Common myeloid progenitor, CD34-positive (primary cell): Measurements from ENCODE around the gene RPUSD4.

Experiments
- CTCF ChIA-PET: fragments of 350-600 bp; sonication (Branson Sonifier 250); formaldehyde crosslinking; loops from one replicate; lab custom pipeline; 2021; ENCODE audit warnings: antibody characterized with exemption; lab: Charles Lee
- POLR2A ChIA-PET: fragments of 350-600 bp; sonication (Branson Sonifier 250); formaldehyde crosslinking; loops from one replicate; lab custom pipeline; 2021; ENCODE audit warnings: antibody characterized with exemption; lab: Charles Lee
- DNase-seq, 3 donors: peaks; one replicate each; pipeline versions ENCODE4 v3.0.0 to v3.0.0-alpha.2; 2013
- H3K27ac ChIP-seq, 2 experiments: 1 replicate in 1 of 2; 2 replicates in 1 of 2; pipeline ENCODE4 v1.7.0; 2013; ENCODE audit warnings: inconsistent platforms in 2 of 2, low read length in 2 of 2, mild to moderate bottlenecking in 2 of 2, low read depth in 1 of 2, moderate library complexity in 1 of 2; ENCODE audit not compliant: severe bottlenecking in 2 of 2, insufficient read depth in 1 of 2, poor library complexity in 1 of 2
- H3K27me3 ChIP-seq, 5 experiments: replicated peaks in 2 of 5; 1 replicate in 3 of 5; 2 replicates in 2 of 5; pipeline versions ENCODE4 v1.6.1 to v1.7.0; 2013; ENCODE audit warnings: low read length in 4 of 5, mild to moderate bottlenecking in 2 of 5, moderate library complexity in 2 of 5, inconsistent platforms in 1 of 5; ENCODE audit not compliant: insufficient read depth in 5 of 5, control insufficient read depth in 4 of 5
- H3K36me3 ChIP-seq, 4 experiments: 1 replicate in 2 of 4; 2 replicates in 2 of 4; pipeline versions ENCODE4 v1.6.1 to v1.7.0; 2013; ENCODE audit warnings: low read length in 3 of 4, control low read depth in 1 of 4, mild to moderate bottlenecking in 1 of 4; ENCODE audit not compliant: control insufficient read depth in 4 of 4, insufficient read depth in 4 of 4
- H3K4me1 ChIP-seq, 4 experiments: 1 replicate in 3 of 4; 2 replicates in 1 of 4; pipeline versions ENCODE4 v1.6.1 to v1.7.1; 2013; ENCODE audit warnings: low read length in 3 of 4, mild to moderate bottlenecking in 3 of 4, control low read depth in 1 of 4, inconsistent platforms in 1 of 4, moderate library complexity in 1 of 4; ENCODE audit not compliant: control insufficient read depth in 4 of 4, insufficient read depth in 4 of 4; ENCODE audit errors: control extremely low read depth in 1 of 4
- H3K4me3 ChIP-seq, 7 experiments: 1 replicate in 4 of 7; 2 replicates in 3 of 7; pipeline versions ENCODE4 v1.5.1 to v1.7.0; 2013; ENCODE audit warnings: mild to moderate bottlenecking in 7 of 7, low read length in 6 of 7, moderate library complexity in 6 of 7, inconsistent platforms in 2 of 7, low read depth in 2 of 7, control low read depth in 1 of 7; ENCODE audit not compliant: insufficient read depth in 4 of 7, control insufficient read depth in 1 of 7; ENCODE audit errors: extremely low read depth in 1 of 7
- H3K9me3 ChIP-seq, 5 experiments: 1 replicate in 4 of 5; 2 replicates in 1 of 5; pipeline versions ENCODE4 v1.6.1 to v1.7.1; 2013; ENCODE audit warnings: low read length in 4 of 5, mild to moderate bottlenecking in 2 of 5, inconsistent platforms in 1 of 5, low read depth in 1 of 5, moderate library complexity in 1 of 5; ENCODE audit not compliant: control insufficient read depth in 4 of 5, insufficient read depth in 2 of 5; ENCODE audit errors: control extremely low read depth in 1 of 5
- WGBS: methylation state at CpG from one replicate; pipeline ENCODE4 v1.1.5; 2013; ENCODE audit not compliant: insufficient coverage; 5-methylcytosine and 5-hydroxymethylcytosine counted together

The RPUSD4 gene

DNA sequence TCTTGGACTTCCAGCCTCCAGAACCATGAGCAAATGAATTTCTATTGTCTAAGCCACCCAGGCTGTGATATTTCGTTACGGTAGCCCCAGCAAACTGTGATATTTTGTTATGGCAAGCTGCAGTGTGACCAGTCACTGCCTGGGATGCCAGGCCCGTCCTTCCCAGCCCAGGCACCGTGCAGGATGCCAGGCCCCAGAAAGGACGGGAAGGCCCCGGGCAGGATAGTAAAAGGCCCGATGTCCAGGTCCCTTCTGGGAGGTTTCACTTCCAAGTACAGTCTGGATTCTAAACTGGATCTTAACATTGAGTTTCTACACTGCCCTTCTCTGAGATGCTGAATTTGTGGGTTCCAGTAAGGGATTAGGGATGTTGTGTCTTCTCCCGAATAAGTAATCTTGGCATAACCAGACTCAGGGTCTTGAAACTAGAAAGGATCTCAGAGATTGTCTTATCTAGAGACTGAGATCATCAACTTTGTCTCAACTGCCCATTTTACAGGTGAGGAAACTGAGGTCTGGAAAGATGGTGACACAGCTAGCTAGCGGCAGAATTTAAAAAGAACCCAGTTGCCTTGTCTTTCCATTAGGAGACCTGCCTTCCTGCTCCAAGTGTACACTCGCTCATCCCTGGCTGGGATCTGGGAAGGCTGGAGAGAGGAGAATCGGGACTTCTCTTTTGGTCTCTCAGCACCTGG, 19.9 kb downstream of the RPUSD4 start:
- Histone ChIP-seq H3K4me3 (no peak overlapping the region), H3K4me1 (no peaks in the 10 kb centered on the region), H3K27ac (no peak overlapping the region), H3K27me3 (no peaks in the 10 kb centered on the region), H3K36me3 (peaks cover 6 to 60% (median 46%) of the 10 kb centered on the region in 4 experiments), H3K9me3 (peaks cover 0 to 11% (median 8%) of the 10 kb centered on the region in 5 experiments)
- WGBS = 92% methylated on average over 10 of the region's 11 CpGs
- DNase-seq = no peak
- ChIA-PET POLR2A (interaction anchor here (0.6 to 0.7 kb wide), 2 partner anchors 189 to 1259 kb away, joined by 3 to 6 read pairs; no protein-coding TSS in a partner anchor), CTCF (interaction anchor here (1.3 to 8.3 kb wide), 6 partner anchors 12 to 268 kb away, joined by 3 to 84 read pairs (median 10); no protein-coding TSS in a partner anchor)

DNA sequence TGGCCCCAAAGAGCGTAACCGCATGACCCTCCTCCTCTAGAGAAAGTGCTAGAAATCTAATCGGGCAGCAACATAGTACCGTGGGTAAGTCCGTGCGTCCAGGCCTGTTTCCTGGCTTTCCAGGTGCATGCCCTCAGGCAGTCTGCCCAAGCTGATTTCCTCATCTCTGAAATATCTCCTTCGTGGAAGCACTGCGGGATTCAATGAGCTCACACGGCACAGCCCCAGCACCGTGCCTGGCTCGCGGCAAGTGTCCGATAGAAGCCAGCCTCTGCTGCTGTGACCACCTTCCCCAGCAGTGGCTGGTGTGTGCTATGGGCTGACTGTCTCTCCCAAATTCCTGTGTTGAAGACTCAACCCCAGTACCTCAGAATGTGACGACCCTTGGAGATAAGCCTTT, 20.7 kb downstream of the RPUSD4 start:
- Histone ChIP-seq H3K4me1 (no peaks in the 10 kb centered on the region), H3K27me3 (no peaks in the 10 kb centered on the region), H3K36me3 (peaks cover 3 to 61% (median 41%) of the 10 kb centered on the region in 4 experiments), H3K27ac (no peak overlapping the region), H3K4me3 (no peak overlapping the region), H3K9me3 (peaks cover 0 to 7% (median 3%) of the 10 kb centered on the region in 5 experiments)
- CTCF ChIA-PET = interaction anchor here (0.8 to 8.3 kb wide), 5 partner anchors 11 to 267 kb away, joined by 3 to 84 read pairs (median 3); no protein-coding TSS in a partner anchor
- DNase-seq = no peak
- 92% methylated on average over 13 of the region's 14 CpGs for WGBS
- POLR2A ChIA-PET = interaction anchor here (0.6 kb wide), 1 partner anchor 1258 kb away, joined by 6 read pairs; no protein-coding TSS in a partner anchor

DNA sequence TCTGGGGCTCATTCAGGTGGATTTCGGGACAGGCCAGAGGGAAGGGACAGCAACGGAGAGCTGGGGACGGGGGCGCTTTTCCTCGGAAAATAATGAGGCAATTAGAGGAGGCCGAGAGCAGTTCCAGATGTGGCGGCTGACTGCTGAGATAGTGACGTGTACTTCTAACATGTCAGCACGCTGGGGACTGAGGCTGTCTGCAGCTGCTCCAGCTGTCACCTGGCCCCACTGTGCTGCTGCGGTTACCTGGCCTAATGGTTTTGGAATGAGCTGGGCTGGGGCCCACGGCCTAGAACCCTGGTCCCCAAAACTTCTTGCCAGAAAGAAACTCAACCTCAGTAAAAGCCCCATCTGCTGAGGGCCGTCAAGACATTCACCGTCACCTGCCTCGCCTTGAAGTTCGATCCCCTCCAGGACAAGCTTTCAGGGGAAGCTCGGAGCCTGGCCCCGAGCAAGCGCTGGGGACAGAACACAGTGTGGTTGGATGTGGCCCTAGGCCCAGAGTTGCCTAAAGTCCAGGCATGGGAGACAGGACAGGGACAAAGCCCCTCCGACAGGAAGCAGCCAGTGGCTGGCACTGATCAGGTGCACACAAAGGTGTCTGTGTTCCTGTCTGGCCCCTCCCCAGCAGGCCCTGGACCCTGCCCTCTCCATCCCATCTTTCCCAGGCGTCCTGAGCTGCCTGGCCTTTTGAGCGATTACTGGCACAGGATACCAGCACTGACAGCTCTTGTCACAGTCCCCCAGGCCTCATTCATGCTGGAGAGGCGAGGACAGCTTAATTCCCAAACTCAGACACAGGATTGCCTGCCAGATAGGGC, 22.1 kb downstream of the RPUSD4 start:
- 94% methylated on average over 21 of the region's 22 CpGs for WGBS
- no peak for DNase-seq
- Histone ChIP-seq H3K9me3 (no peaks in the 10 kb centered on the region), H3K27me3 (no peaks in the 10 kb centered on the region), H3K4me3 (no peak overlapping the region), H3K27ac (no peak overlapping the region), H3K4me1 (no peaks in the 10 kb centered on the region), H3K36me3 (peaks cover 2 to 56% (median 32%) of the 10 kb centered on the region in 4 experiments)
- ChIA-PET POLR2A (no interaction called here), CTCF (interaction anchor here (1.2 to 8.3 kb wide), 4 partner anchors 9 to 266 kb away, joined by 3 to 84 read pairs (median 4); no protein-coding TSS in a partner anchor)

DNA sequence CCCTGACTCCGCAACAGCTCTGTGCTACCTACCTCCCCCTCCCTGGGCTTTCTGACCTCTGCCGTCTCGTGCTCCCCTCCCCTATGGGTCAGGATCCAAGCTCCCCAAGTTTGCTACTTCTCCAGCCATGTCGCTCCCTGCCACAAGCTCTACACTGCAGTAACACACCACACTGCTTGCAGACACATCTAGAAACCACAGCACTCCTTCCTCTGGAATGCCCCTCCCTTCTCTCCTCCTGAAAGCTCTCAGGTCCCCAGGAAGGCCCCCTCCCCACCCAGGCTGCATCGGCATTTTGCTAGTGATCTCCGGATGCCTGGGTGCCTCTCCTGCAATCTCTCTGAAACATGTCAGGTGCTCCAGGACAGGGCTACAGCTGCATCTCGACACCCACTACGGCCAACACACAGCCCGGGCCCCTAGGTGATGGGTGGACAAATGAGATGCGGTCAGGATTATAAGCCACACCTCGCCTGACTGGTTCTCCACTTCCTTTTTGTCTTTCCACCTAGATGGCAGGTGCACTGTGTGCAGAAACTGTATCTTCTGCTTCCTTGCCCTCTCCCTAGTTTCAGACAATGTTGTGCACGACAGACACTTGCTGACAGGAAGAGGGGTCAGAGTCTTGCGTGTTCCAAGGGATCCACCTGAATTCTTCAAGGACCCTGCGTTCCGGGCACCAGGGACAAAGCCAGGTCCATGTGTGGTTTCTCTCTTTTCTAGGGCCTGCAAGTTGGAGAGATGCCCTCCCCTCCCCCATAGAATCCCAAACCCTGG, 22.9 kb downstream of the RPUSD4 start:
- H3K4me1 ChIP-seq = no peaks in the 10 kb centered on the region
- no peaks in the 10 kb centered on the region for H3K27me3 ChIP-seq
- no peak for DNase-seq
- peaks cover 2 to 54% (median 32%) of the 10 kb centered on the region in 4 experiments for H3K36me3 ChIP-seq
- no peak overlapping the region for H3K27ac ChIP-seq
- ChIA-PET POLR2A (no interaction called here), CTCF (interaction anchor here (1.6 to 8.3 kb wide), 2 partner anchors 10 to 265 kb away, joined by 4 to 84 read pairs; no protein-coding TSS in a partner anchor)
- H3K4me3 ChIP-seq = no peak overlapping the region
- no peaks in the 10 kb centered on the region for H3K9me3 ChIP-seq
- 84% methylated on average over 13 of the region's 15 CpGs for WGBS

DNA sequence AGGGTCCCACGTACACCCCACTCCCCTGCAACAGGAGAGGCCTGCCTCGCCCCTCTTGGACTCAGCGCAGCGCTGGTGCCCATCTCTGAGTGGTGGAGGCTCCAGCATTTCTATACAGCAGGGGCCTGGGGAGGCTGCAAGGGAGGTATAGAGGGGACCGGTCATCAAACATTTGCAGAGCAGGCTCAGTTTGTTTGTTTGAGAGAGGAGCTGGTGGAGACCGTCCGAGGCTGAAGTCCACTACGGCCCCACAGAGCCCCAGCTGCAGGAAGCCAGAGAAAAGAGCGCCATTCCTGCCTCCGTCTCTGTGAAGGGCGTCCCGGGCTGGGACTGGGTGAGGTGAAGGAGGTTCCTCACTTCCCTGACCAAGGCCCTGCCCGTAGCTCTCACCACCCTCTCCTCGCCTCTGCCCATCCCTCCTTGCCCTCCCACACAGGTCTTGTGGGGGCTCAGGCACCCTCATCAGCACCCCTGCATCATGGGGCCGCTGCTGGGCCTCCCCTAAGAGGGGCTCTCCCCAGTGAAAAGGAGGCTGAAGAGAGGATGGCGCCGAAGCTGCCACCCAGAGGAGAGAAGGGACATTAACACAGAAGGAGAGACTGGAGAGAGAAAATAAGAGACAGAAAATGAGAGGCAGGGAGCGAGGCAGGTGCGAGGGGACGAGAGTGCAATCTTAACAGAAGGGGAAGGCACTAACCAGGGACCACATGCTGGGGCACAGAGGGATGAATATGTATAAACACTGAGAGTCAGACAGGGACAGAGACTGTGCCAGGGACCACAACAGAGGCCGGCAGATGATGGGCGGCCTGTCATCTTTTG, 24.5 kb downstream of the RPUSD4 start:
- POLR2A ChIA-PET = no interaction called here
- H3K36me3 ChIP-seq = peaks cover 2 to 38% (median 21%) of the 10 kb centered on the region in 4 experiments
- CTCF ChIA-PET = interaction anchor here (0.7 to 8.3 kb wide), 4 partner anchors 11 to 263 kb away, joined by 3 to 84 read pairs (median 4); no protein-coding TSS in a partner anchor

More for the DNA sequence above, 24.5 kb downstream of the RPUSD4 start:
- no peaks in the 10 kb centered on the region for H3K27me3 ChIP-seq
- DNase-seq = no peak
- no peaks in the 10 kb centered on the region for H3K9me3 ChIP-seq
- 86% methylated on average over 14 of the region's 22 CpGs for WGBS
- peaks cover 0 to 11% (median 0%) of the 10 kb centered on the region in 4 experiments for H3K4me1 ChIP-seq
- H3K4me3 ChIP-seq = no peak overlapping the region
- no peak overlapping the region for H3K27ac ChIP-seq
